NCI-H748 (cell line): ENCODE measurements around the gene PKHD1.

Experiments used
- DNase-seq: peaks from one replicate; lab custom pipeline; 2025; ENCODE audit not compliant: unreplicated experiment; lab: John Stamatoyannopoulos, UW

Gene PKHD1

DNA sequence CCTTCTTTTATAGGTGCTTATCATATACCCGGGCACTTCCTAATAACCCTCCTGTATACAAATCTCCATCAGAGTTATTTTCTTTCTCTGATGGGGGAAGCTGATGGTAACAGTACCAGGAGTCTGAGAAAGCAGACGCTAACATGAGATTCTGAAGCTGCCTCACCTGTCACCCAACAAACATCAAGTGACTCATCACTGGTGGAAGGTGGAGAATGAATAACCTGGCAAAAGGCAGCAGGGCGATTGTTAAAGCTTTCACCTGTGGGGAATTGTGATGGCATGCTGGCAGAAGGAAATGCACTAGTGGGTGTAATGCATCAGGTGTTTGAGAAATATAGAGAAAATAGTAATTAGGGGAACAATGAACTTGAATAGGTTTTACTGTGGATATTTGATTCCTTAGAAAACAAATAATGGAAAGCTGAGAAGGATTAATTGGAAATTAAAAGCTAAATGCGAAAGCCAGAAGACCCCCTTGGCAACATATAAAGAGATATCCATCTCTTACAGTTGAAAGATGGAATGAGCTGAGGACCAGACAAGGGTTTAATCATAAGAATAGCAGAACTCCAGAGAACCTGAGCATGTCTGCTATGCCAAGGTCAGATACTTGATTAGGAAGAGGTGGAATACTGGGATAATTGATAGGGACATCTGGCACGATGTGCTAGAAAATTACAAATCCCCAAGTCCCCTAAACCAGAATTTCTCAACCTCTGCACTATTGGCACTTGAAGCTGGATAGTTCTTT, 517.1 kb downstream of the PKHD1 start:
- no peak for DNase-seq

- DNase-seq = no peak
These were observed 517.8 kb downstream of the PKHD1 start for GRCh38 chr6:51569594-51569993.

GRCh38 chr6:51568771-51569170, 518.6 kb downstream of the PKHD1 start:
- no peak for DNase-seq

- no peak for DNase-seq
These were observed 521.9 kb downstream of the PKHD1 start for GRCh38 chr6:51565472-51565871.
